HepG2 (cell line): ENCODE data around the gene ATAD2B. TPM values are rescaled to one million over a fixed set of nuclear protein-coding genes. Genes with fewer than 3 reads are reported as not detected.

Experiments used
- ATAC-seq: fragments of 200-7000 bp; cut with Tn5 transposase; 3 replicates; pipeline ENCODE4 v1.9.1; 2020; ENCODE audit warnings: mild to moderate bottlenecking, moderate library complexity
- BruUV-seq: library from RNA; stranded (reverse); fragments of 400-500 nt; replicated peaks from 2 replicates; lab custom pipeline; 2021; lab: Mats Ljungman, UMichigan
- CTCF ChIA-PET: fragments of 300-600 bp; formaldehyde crosslinking; extraction: SDS; loops from one replicate; lab custom pipeline; 2021; ENCODE audit warnings: low total read pairs, inconsistent platforms, low intra/inter-chr PET ratio; lab: Yijun Ruan, JAX
- POLR2A ChIA-PET: fragments of 350-600 bp; sonication (Branson Sonifier 250); formaldehyde crosslinking; loops from one replicate; lab custom pipeline; 2020; ENCODE audit warnings: antibody characterized with exemption, inconsistent platforms; lab: Yijun Ruan, JAX
- DNase-seq: peaks from one replicate; pipeline ENCODE4 v3.0.0-alpha.2; 2015; ENCODE audit warnings: low spot score
- FAIRE-seq: peaks from 3 replicates; lab custom pipeline; 2011; peaks lifted over from hg19 to GRCh38; lab: Jason Lieb, UNC
- H2AFZ ChIP-seq: one replicate; pipeline ENCODE4 v1.6.1; 2011; ENCODE audit warnings: low read length, inconsistent platforms
- H3K27ac ChIP-seq: fragments of 300-600 bp; 3 replicates; pipeline ENCODE4 v1.8.0; 2011; ENCODE audit warnings: mixed run types, mild to moderate bottlenecking, mixed read lengths, low read length, inconsistent platforms; ENCODE audit not compliant: insufficient read depth; ENCODE audit errors: extremely low read length
- H3K27me3 ChIP-seq, 2 experiments: fragments of 200-600 bp in 1 of 2; 2 replicates in 1 of 2; 3 replicates in 1 of 2; pipeline versions ENCODE4 v1.6.0 to v1.8.0; 2011; ENCODE audit warnings: low read length in 2 of 2, mild to moderate bottlenecking in 2 of 2, moderate library complexity in 2 of 2, inconsistent platforms in 1 of 2; ENCODE audit not compliant: insufficient read depth in 2 of 2, control insufficient read depth in 1 of 2
- H3K36me3 ChIP-seq, 2 experiments: fragments of 200-600 bp in 1 of 2; replicated peaks in 1 of 2; 2 replicates in 1 of 2; 3 replicates in 1 of 2; pipeline versions ENCODE4 v1.5.1 to v1.8.0; 2011; ENCODE audit warnings: low read length in 2 of 2, inconsistent platforms in 1 of 2; ENCODE audit not compliant: insufficient read depth in 2 of 2, control insufficient read depth in 1 of 2
- H3K4me1 ChIP-seq: 2 replicates; pipeline ENCODE4 v1.5.1; 2012; ENCODE audit warnings: low read length, inconsistent platforms; ENCODE audit not compliant: insufficient read depth
- H3K4me2 ChIP-seq: 2 replicates; pipeline ENCODE4 v1.6.0; 2011; ENCODE audit warnings: low read depth, low read length, inconsistent platforms
- H3K4me3 ChIP-seq, 3 experiments: fragments of 200-600 bp in 1 of 3; sonication (generic), shearing (Covaris generic) in 1 of 3; replicated peaks in 1 of 3; 2 replicates each; pipeline ENCODE4 v1.5.1; 2011 to 2016; ENCODE audit warnings: low read length in 3 of 3, inconsistent platforms in 2 of 3, low read depth in 2 of 3, mild to moderate bottlenecking in 2 of 3, control low read depth in 1 of 3, mixed read lengths in 1 of 3; ENCODE audit not compliant: insufficient read depth in 1 of 3
- H3K79me2 ChIP-seq: one replicate; pipeline ENCODE4 v1.6.1; 2011; ENCODE audit warnings: low read length, inconsistent platforms; ENCODE audit not compliant: insufficient read depth
- H3K9ac ChIP-seq: 2 replicates; pipeline ENCODE4 v1.6.0; 2011; ENCODE audit warnings: mild to moderate bottlenecking, low read depth, low read length, inconsistent platforms; ENCODE audit not compliant: insufficient read depth
- H3K9me3 ChIP-seq: 2 replicates; pipeline ENCODE4 v1.5.1; 2012; ENCODE audit warnings: mild to moderate bottlenecking, low read length
- H4K20me1 ChIP-seq: 2 replicates; pipeline ENCODE4 v1.6.0; 2011; ENCODE audit warnings: inconsistent platforms, mild to moderate bottlenecking, low read length, moderate library complexity; ENCODE audit not compliant: insufficient read depth
- ARID4A ChIP-seq: sonication (generic); formaldehyde crosslinking; IDR thresholded peaks from 2 replicates; pipeline ENCODE4 v1.5.0; 2020; ENCODE audit warnings: mild to moderate bottlenecking, missing genetic modification reagents, borderline replicate concordance
- PLRG1 ChIP-seq: fragments of 450-650 bp; conservative IDR thresholded peaks from 2 replicates; pipeline ENCODE4 v1.6.1; 2016
- YY1 ChIP-seq: IDR thresholded peaks from 2 replicates; pipeline ENCODE4 v1.6.1; 2011; ENCODE audit warnings: low read length, low read depth, moderate library complexity, mild to moderate bottlenecking; ENCODE audit not compliant: insufficient read depth, insufficient replicate concordance
- ZNF251 ChIP-seq: sonication (generic); formaldehyde crosslinking; IDR thresholded peaks from 2 replicates; pipeline ENCODE4 v1.9.0; 2021; ENCODE audit warnings: mild to moderate bottlenecking, missing genetic modification reagents
- ZNF576 ChIP-seq: sonication (generic); formaldehyde crosslinking; IDR thresholded peaks from 2 replicates; pipeline ENCODE4 v1.4.0; 2020; ENCODE audit warnings: mild to moderate bottlenecking, missing genetic modification reagents
- WGBS: methylation state at CpG from one replicate; pipeline ENCODE4 v1.1.6; 2017; ENCODE audit warnings: low lambda C conversion rate; 5-methylcytosine and 5-hydroxymethylcytosine counted together
- in situ Hi-C: cut with HindIII; loops from 2 replicates; pipeline ENCODE4 v1.10.0; 2017; ENCODE audit warnings: low pct_unique_long_range_greater_than_20kb; ENCODE audit not compliant: extremely low pct_ligation_motif_present
- intact Hi-C: fragments of 100-400 bp; cut with micrococcal nuclease; formaldehyde crosslinking; loops from one replicate; pipeline ENCODE4 v1.10.0; 2022; ENCODE audit not compliant: unreplicated experiment
- polyA plus RNA-seq, 8 experiments: library from polyadenylated mRNA; depleted of rRNA in 3 of 8; stranded (reverse) in 7 of 8; unstranded in 1 of 8; fragments of >200 nt; fragmentation: Illumina TruSeq in 4 of 8; extraction: Trizol in 4 of 8; gene quantifications; 2 replicates each; pipeline versions ENCODE4 v1.2.1 to v1.2.3, GENCODE V29; 2011 to 2016; ENCODE audit warnings: low read depth in 4 of 8, missing spikeins in 1 of 8, mixed read lengths in 1 of 8; ENCODE audit not compliant: insufficient read depth in 1 of 8
- total RNA-seq, 5 experiments: library from RNA; depleted of rRNA; stranded (reverse); fragments of >200 nt; fragmentation: Illumina TruSeq; extraction: Trizol; gene quantifications; 2 replicates each; pipeline ENCODE4 v1.2.3, GENCODE V29; 2016; ENCODE audit warnings: low read depth in 1 of 5

The ATAD2B gene
- total and polyA plus RNA-seq, 2 of the 13 experiments (the other 11 are each of a cell fraction or from before 2014, with no cell fraction given), result 5.3 to 22.2 TPM

- no peak for TF ChIP-seq ARID4A (CRISPR knock-in tag)
- no peak for TF ChIP-seq PLRG1
Observed at GRCh38 chr2:23862716-23863426, 64.1 kb downstream of the ATAD2B start (continued).

GRCh38 chr2:23861952-23862351, 65.0 kb downstream of the ATAD2B start:
- ATAC-seq (no peak), FAIRE-seq (no peak)
- POLR2A ChIA-PET, result no interaction called here
- WGBS, result 96% methylated on average over 4 of the region's 4 CpGs
- Histone ChIP-seq H3K27ac (no peak overlapping the region), H3K4me2 (no peak overlapping the region), H4K20me1 (no peaks in the 10 kb centered on the region), H2AFZ (no peak overlapping the region), H3K4me1 (no peaks in the 10 kb centered on the region), H3K27me3 (no peaks in the 10 kb centered on the region)
- no TSS peak for BruUV-seq
- intact Hi-C loops, result no loop called here
- TF ChIP-seq ZNF576 (CRISPR knock-in tag) (no peak), YY1 (no peak), ZNF251 (CRISPR knock-in tag) (no peak)
- TF ChIP-seq, all 625 proteins: peak for 0
- Histone ChIP-seq H3K4me3 (no peak overlapping the region), H3K9ac (no peak overlapping the region), H3K9me3 (no peaks in the 10 kb centered on the region), H3K36me3 (peaks cover 11 to 44% of the 10 kb centered on the region in 2 experiments; a peak in 4 of 5 replicates), H3K79me2 (no peaks in the 10 kb centered on the region)
- CTCF ChIA-PET, result no interaction called here
- no peak for DNase-seq
- in situ Hi-C loops, result no loop called here
